H1 (cell line): Measurements from ENCODE around the gene CCDC60. TPM values are rescaled to one million over a fixed set of nuclear protein-coding genes. Genes with fewer than 3 reads are reported as not detected.

ENCODE experiments used
- CHD7 ChIP-seq: fragments of 300-600 bp; sonication (generic); IDR thresholded peaks from 2 replicates; pipeline ENCODE4 v1.7.1; 2012; ENCODE audit warnings: low read length, moderate library complexity, mild to moderate bottlenecking, inconsistent platforms; ENCODE audit not compliant: insufficient replicate concordance
- polyA plus RNA-seq, 7 experiments: library from polyadenylated mRNA; depleted of rRNA in 3 of 7; stranded (reverse) in 5 of 7; unstranded in 2 of 7; fragments of >200 nt in 5 of 7; fragments of 200-250 nt in 2 of 7; gene quantifications; 1 replicate in 5 of 7; 2 replicates in 1 of 7; 4 replicates in 1 of 7; pipeline versions ENCODE4 v1.2.1 to v1.2.3, GENCODE V29; 2011 to 2013; ENCODE audit warnings: missing spikeins in 2 of 7, mixed read lengths in 2 of 7
- total RNA-seq: library from RNA; stranded (reverse); fragmentation: NEBNext Ultra II Directional; extraction: Animal tissue kit (Norgen Biotek cat#: 25700); gene quantifications from 2 replicates; pipeline ENCODE4 v1.2.1, GENCODE V29; 2021

Gene CCDC60
- total and polyA plus RNA-seq, 2 of the 8 experiments (the other 6 are each of a cell fraction or from before 2014, with no cell fraction given): 0.05 TPM; not detected in 1

- peak; percentile 36 for TF ChIP-seq CHD7
- TF ChIP-seq, all 59 proteins: peak for 5
These were observed 4.2 kb downstream of the CCDC60 start (continued) for GRCh38 chr12:119338593-119339363.
